SIG-M5 (cell line): ENCODE results near the gene RAB3IL1.
"Not testable (repeated sequence)": the region's sequence is repeated elsewhere in the genome, so short reads cannot be mapped to it uniquely, and the experiment has no call there.

Experiments
- DNase-seq: peaks from one replicate; lab custom pipeline; 2025; lab: John Stamatoyannopoulos, UW

Gene RAB3IL1

GRCh38 chr11:61885784-61886580, 31.4 kb downstream of the RAB3IL1 start:
- DNase-seq: no peak

GRCh38 chr11:61885166-61885778, 32.1 kb downstream of the RAB3IL1 start:
- DNase-seq: no peak

DNA sequence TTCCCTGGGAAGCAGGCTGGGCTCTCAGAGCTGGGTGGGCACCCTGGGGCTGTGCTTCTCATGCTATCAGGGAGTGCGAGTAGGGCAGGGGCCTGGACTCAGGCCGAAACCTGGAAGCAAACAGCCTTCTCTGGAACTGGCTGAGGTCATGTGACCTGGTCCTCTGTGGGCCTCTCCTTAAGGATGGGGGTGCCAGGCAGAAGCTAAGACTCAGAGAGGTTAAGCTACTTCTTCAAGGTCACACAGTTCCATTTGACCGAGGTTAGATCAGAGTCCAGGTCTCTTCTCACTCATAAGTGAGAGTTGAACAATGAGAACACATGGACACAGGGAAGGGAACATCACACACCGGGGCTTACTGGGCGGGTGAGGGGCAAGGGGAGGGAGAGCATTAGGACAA, 33.4 kb downstream of the RAB3IL1 start:
- DNase-seq: no peak

- DNase-seq: no peak
These were observed 34.0 kb downstream of the RAB3IL1 start for GRCh38 chr11:61883327-61883726.

DNA sequence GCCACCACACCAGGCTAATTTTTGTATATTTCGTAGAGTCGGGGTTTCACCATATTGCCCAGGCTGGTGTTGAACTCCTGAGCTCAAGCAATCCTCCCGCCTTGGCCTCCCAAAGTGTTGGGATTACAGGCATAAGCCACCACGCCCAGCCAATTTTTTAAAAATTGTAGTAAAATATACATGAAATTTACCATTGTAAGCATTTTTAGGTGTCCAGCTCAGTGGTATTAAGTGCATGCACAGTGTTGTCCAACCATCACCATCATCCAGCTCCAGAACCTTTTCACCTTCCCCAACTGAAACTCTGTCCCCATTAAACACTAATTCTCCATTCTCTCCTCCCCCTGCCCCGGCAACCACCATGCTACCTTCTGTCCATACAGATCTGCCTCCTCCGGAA, 34.5 kb downstream of the RAB3IL1 start:
- no peak for DNase-seq

- DNase-seq: not testable (repeated sequence)
These were observed 35.1 kb downstream of the RAB3IL1 start for GRCh38 chr11:61882267-61882666.

DNA sequence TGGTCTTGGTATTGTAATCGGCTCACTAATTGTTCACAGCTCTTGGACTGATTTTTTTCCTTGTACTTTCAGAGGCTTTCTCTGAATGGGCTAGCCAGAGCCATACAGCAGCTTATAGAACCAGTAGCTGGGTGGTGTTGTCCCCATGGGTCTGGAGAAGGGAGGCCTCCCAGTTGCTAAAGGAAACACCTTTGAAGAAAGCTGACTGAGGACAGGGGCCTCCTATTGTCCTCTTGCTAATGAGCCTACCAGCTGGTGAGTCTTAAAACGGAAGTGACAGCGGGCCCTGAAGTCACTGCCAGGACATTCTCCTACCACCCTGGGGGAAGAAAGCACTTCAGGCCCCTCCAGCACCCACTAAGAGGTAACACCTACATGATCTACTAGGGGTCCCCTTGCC, 36.0 kb downstream of the RAB3IL1 start:
- DNase-seq: no peak

GRCh38 chr11:61880454-61880853, 36.9 kb downstream of the RAB3IL1 start:
- DNase-seq: no peak

DNA sequence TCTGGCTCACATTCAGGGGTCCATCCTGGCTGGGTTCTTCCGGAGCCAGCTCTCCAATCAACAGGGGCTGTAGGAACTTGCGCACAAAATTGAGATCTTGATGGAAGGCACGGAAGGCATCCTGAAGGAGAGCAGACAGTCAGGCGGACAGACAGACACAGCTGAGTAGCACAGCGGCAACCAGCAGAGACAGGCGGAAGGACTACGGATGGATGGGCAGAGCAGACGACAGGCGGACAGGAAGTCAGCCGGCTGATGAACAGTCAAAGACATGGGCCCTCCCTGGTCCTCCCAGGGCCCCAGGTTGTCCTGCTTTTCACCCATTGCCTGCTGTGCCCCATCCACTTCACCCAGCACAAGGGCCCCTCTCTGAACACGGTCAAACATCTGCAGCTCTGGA, 37.3 kb downstream of the RAB3IL1 start:
- DNase-seq: no peak

DNA sequence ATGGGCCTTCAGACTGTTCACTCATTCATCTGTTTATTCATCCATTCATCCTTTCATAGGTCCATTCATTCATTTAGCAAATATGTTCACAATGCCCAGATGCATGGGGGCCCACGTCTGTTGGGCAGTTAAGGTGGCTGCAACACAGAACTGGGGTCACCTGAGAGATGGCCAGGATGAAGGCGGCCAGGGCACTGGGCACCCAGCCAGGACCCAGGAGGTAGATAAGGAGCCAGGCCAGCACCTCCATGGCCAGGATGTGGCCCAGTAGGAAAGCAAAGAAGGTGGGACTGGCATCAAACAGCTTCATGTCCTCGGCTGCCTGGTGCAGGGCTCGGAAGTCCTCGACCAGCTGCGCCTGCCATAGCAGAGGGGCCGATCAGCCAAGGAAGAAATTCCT, 38.2 kb downstream of the RAB3IL1 start:
- no peak for DNase-seq

DNA sequence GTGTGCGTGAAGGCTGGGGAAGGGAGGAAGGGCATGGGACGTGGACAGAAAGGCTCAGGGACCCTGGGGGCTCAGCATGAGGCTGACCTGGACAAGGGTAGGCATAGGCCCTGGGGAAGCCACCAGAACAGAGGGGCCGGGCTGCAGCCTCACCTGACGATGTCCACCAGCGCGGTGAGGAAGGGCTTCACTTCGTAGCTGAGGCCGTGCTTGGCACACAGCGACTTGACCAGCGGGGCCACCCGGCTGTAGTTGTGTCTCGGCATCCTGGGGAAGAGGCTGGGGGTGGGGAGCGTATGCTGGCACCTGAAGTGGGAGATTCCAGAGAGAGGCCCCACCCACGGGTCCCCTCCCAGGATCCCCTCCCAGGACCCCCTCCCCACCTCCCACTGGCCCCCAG, 41.7 kb downstream of the RAB3IL1 start:
- no peak for DNase-seq

- no peak for DNase-seq
These were observed 42.5 kb downstream of the RAB3IL1 start for GRCh38 chr11:61874853-61875252.

- DNase-seq: no peak
These were observed 43.0 kb downstream of the RAB3IL1 start for GRCh38 chr11:61874377-61874809.

DNA sequence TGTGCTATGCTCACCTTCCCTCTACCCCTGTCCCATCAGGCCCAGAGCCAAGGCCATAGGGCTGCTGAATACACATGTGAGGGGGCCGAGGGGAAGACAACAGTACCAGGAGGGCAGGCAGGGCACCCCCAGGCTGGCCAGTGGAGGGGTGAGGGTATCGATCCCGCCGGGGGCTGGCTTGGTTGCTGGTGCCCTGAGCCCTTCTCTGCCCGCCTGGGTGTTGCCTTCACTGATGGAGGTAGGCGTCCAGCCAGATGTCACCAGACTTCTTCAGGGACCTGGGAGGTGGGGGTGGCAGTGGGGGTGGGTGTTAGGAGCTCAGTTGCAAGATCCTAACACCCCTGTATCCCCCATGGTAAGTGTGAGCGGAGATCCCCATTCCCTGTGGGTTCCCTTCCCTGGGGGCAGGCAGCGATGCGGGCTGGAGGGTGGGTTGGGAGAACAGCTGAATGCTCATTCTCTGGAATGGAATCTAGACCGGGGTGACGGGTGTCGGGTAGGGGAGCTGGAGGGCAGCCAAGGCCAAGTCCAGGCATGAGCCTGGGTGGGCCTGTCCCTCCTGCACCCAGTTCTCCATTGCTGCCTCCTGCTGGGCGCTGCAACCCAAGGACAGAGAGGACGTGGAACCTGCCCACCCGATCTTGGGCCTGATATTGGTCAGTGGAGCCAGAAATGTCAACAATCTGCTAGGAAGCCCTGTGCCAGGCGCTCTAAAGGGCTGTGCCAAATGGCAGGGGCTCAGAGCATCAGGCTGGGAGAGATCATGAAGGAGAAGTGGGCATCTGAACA, 43.6 kb downstream of the RAB3IL1 start:
- no peak for DNase-seq

DNA sequence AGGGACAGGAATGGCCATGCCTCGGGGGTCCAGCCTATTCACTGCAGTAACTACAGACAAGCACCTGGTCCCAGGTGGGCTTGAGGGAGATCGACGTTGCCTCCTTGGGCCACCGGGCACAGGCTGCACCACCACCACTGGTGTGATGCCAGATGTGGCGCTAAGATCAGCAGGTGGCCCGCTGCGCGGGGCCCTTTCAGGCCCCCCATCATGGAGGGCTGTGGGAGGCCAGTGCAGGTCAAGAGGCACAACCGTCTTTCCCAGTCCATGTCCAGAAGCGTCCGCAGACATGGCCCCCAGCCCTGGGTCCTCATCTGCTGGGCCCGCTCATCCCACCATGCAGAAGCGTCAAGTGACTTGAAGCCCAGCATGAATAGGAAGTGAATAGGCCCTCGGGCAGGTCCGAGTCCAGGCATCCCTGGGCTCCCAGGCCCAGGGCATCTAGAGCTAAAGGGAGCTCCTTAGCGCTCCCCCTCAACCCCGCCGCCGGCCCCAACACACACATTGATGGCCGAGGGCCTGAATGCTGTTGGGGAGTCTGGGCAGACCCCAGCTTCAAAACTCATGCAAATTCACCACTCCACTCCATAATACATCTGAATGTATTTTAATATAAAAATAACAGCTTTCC, 44.3 kb downstream of the RAB3IL1 start:
- no peak for DNase-seq

DNA sequence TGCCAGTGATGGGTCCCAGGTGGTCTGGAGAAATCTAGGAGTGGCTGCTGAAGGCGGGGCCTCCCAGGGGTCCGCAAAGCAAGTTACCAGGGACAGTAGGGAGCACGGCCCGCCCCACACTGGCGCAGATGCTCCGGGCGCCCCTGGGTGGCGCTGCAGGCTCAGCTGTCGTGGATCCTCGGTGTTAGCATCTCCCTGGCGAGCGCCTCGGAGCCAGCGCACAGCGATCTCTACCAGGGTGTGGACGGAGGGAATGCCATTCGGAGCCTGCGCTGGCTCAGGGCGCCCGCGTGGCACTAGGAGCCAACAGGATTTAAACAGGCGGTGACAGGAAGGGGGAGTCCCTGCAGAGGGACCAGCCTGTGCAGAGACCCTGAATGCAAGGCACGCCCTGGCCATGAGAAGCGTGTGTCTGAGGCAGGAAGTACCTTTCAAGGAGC, 46.2 kb downstream of the RAB3IL1 start:
- DNase-seq: no peak

DNA sequence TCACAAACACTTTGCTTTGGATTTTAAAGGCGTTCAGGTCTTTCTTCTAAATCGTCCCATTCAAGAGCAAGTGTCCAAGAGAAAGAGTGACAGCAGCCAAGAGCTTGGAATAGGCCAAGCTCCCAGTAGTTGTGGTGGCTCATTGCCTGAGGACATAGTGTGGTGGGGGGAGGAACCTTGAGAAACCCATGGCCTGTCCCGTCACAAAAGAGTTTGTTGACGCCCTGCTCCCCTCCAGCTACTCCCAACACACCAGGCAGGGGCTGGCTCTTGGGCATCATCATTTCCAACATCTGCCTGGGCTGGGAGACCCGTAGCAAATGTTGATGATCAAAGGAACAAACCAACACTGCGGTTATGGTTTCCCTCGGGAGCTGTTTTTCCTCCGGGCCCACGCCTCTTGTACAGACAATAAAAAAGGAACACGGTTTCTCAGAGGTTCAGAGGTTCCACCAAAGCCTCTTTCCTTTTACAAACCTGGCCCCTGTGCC, 46.8 kb downstream of the RAB3IL1 start:
- no peak for DNase-seq

DNA sequence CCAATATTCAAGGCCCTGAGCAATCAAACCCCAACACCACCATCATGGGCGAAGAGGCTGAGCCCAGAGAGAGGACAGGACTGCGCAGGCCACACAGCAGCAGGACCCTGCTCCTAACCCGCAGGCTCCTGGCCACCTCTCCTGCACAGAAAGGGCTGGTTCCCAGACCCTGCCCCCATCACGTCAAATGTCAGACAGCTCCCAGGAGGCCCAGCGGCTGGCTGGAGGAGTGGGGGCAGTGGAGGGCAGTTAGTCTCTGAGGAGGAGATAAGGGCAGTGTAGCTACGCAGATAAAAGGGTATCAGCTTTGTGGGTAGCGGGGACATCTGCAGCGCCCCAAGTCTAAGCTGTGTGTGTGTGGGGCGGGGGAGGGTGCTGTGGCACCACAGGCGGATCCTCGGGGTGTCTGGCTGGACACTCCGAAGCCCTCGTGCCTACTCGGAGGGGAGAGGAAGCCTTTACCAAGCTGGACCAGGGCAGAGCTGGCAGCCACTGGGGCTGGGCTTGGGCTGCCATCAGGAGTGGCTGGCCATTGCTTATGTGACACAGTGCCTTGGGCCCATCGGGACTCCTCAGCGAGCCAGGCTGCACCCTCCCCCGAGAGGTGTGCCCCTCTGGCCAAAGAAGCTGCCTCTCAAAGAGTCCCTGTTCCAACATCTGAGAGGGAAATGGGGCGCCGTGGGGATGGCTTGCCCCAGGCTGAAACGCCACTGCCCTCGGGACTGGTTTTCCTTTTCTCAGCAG, 47.5 kb downstream of the RAB3IL1 start:
- no peak for DNase-seq

- no peak for DNase-seq
These were observed 48.0 kb downstream of the RAB3IL1 start for GRCh38 chr11:61869429-61869707.

DNA sequence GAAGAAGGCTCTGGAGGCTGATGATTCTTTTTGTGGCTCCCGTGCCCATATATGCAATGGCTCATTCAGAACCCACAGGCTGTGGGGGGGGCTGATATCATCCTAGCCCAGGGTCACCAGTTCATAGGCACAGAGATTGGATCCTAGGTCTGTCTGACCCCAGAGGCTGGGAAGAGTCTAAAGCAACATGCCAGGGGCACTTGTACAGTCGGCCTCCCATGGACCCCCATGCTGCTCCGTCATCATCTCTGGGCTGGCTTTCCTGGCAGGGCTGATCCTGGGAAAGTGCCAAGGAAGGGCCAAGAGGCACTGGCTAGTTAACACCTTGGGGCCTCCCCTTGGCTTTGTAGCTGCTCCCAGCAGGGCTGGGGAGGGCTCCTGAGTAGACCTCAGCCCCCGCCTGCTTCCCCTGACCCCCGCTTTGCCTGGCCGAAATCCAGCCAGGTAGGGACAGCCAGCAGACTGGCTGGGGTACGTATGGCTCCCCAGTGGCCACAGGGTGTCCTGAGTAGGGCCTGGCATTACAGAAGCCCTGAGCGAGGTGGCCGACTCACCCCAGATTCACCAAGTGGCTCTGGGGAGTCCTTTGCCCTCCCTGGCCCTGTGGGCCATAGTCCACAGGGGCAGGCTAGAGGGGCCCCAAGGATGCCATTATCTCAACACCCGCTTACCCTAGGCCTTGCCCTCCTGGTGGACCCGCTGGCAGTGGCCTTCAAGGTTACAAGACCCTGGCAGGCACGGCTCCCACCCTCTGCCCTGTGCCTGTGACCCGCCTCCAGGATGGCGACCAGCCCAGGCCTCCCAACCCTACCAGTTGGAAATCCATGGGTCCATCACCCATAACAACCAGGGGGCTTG, 48.6 kb downstream of the RAB3IL1 start:
- no peak for DNase-seq

GRCh38 chr11:61866958-61867343, 50.4 kb downstream of the RAB3IL1 start:
- no peak for DNase-seq
